ENCODE measurements around the gene BCAN.

DNA sequence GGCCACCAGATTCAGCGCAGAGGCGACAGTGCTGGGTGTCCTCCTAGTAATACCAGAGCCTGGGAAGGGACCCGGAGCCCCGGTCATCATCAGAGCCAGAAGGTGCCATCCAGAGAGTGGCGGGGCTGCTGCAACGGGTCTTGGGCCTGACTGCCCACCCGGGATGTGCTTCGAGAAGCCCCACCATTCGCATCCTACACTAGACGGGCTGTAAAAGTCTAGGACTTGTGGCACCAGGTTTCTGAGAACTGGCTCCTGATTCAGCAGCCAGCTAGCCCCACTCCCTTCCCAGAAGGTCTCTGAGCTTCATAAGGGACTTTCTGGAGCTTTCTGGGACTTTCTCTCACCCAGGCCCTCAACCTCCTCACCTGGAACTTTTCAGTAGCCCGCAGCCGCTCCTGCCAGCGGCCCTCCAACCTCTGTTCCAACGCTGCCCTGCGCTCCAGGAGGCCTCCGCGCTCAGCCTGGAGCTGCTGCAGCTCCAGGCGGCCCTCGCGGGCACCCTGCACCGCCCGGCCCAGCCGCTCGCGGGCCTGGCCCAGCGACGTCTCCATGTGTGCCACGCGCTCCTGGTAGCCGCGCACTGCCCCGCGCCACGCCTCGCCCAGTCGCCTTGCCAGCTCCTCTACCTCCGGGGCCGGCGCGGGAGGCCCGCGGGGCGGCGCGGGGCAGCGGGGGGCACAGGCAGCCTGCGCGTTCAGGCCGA is 34.4 kb downstream of the BCAN start:
- TF ChIP-seq CTCF (IDR thresholded peaks at IDR 0.05): no peak
- TF ChIP-seq MAFK (IDR thresholded peaks at IDR 0.05; ENCODE audit: partially characterized antibody): no peak
- TF ChIP-seq ELK1 (IDR thresholded peaks at IDR 0.05; ENCODE audit: low read depth, low read length): no peak
- no peak for TF ChIP-seq HDAC2 (IDR thresholded peaks at IDR 0.05)
- no peak for TF ChIP-seq CEBPB (IDR thresholded peaks at IDR 0.05)
- no peak for TF ChIP-seq ZC3H11A (IDR thresholded peaks at IDR 0.05)
- TF ChIP-seq KDM1A (IDR thresholded peaks at IDR 0.05; ENCODE audit: low read depth): no peak
- no peak for TF ChIP-seq HOXA7 (CRISPR knock-in tag; IDR thresholded peaks at IDR 0.05)
- no peak for TF ChIP-seq EP300 (IDR thresholded peaks at IDR 0.05)
- TF ChIP-seq, protein P1, sequence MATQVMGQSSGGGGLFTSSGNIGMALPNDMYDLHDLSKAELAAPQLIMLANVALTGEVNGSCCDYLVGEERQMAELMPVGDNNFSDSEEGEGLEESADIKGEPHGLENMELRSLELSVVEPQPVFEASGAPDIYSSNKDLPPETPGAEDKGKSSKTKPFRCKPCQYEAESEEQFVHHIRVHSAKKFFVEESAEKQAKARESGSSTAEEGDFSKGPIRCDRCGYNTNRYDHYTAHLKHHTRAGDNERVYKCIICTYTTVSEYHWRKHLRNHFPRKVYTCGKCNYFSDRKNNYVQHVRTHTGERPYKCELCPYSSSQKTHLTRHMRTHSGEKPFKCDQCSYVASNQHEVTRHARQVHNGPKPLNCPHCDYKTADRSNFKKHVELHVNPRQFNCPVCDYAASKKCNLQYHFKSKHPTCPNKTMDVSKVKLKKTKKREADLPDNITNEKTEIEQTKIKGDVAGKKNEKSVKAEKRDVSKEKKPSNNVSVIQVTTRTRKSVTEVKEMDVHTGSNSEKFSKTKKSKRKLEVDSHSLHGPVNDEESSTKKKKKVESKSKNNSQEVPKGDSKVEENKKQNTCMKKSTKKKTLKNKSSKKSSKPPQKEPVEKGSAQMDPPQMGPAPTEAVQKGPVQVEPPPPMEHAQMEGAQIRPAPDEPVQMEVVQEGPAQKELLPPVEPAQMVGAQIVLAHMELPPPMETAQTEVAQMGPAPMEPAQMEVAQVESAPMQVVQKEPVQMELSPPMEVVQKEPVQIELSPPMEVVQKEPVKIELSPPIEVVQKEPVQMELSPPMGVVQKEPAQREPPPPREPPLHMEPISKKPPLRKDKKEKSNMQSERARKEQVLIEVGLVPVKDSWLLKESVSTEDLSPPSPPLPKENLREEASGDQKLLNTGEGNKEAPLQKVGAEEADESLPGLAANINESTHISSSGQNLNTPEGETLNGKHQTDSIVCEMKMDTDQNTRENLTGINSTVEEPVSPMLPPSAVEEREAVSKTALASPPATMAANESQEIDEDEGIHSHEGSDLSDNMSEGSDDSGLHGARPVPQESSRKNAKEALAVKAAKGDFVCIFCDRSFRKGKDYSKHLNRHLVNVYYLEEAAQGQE (IDR thresholded peaks at IDR 0.05): no peak
- TF ChIP-seq SMC3 (IDR thresholded peaks at IDR 0.05): no peak
- no peak for TF ChIP-seq POLR2A (IDR thresholded peaks at IDR 0.05; ENCODE audit: low read length)

Measured in A549 (cell line).